ENCODE data around the gene SLC38A2.

GRCh38 chr12:46403719-46404070 is 31.1 kb upstream of the SLC38A2 start:
- TF ChIP-seq CTCF (conservative IDR thresholded peaks at IDR 0.05; ENCODE audit: low read depth in 2 of 2) = no peak
- TF ChIP-seq EZH2 (IDR thresholded peaks at IDR 0.05; ENCODE audit: low read depth, unreplicated experiment) = no peak
- TF ChIP-seq CREB1 (CRISPR knock-in tag; IDR thresholded peaks at IDR 0.05; ENCODE audit: low read depth) = no peak
- TF ChIP-seq REST (IDR thresholded peaks at IDR 0.05; ENCODE audit: unreplicated experiment) = no peak
- no peak for TF ChIP-seq POLR2AphosphoS5 (IDR thresholded peaks at IDR 0.05; ENCODE audit: low read depth)
- no peak for TF ChIP-seq ZNF331 (CRISPR knock-in tag; IDR thresholded peaks at IDR 0.05; ENCODE audit: low read depth)
- no peak for TF ChIP-seq ZNF462 (CRISPR knock-in tag; IDR thresholded peaks at IDR 0.05)
- TF ChIP-seq EZH2phosphoT487 (IDR thresholded peaks at IDR 0.05; ENCODE audit: unreplicated experiment) = no peak
- TF ChIP-seq ZNF114 (CRISPR knock-in tag; IDR thresholded peaks at IDR 0.05) = no peak
- TF ChIP-seq JUNB (IDR thresholded peaks at IDR 0.05; ENCODE audit: unreplicated experiment) = no peak
- TF ChIP-seq ETS1 (IDR thresholded peaks at IDR 0.05) = no peak

Measured in GM23338 (cell line).